ENCODE measurements around the gene STYXL1. TPM values are rescaled to one million over a fixed set of nuclear protein-coding genes. Genes with fewer than 3 reads are reported as not detected.
"Not testable (repeated sequence)": the region's sequence is repeated elsewhere in the genome, so short reads cannot be mapped to it uniquely, and the experiment has no call there.

STYXL1 gene
- total RNA-seq, 1 experiment from 2014 or later: 49.3 TPM

DNA sequence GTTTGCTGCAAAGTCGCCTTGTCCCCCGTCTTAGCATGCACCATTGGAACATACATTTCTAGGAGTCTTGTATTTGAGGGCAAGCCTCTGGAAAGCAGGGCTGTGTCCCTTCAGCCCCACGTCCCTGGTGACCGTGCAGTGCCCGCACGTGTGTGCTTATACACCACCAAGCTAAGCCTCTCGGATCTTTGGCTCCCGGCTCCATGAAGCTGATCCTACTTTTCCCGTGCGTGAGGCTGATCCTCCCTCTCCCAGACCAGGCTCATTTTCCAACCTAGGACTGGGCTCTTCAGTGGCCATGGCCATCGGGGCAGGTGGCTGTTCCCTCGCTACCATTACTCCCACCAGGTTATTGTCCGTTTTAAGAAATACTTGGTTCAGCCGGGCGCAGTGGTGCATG is 14.5 kb upstream of the STYXL1 start:
- BruUV-seq (replicated peaks): no TSS peak
- Mint-ChIP-seq H3K4me1 (ENCODE audit: insufficient read depth, unreplicated experiment) (no peaks in the 10 kb centered on the region), H3K27ac (ENCODE audit: low read depth, unreplicated experiment) (no peak overlapping the region), H3K27me3 (ENCODE audit: insufficient read depth, unreplicated experiment) (no peaks in the 10 kb centered on the region), H3K4me3 (ENCODE audit: unreplicated experiment) (no peak overlapping the region), H3K36me3 (ENCODE audit: insufficient read depth, unreplicated experiment) (peaks cover 97% of the 10 kb centered on the region), H3K9me3 (ENCODE audit: unreplicated experiment) (no peaks in the 10 kb centered on the region)
- DNase-seq (ENCODE audit: unreplicated experiment): no peak
- ChIA-PET CTCF (interaction anchor here (0.5 kb wide), 1 partner anchor 516 kb away, joined by 3 read pairs; no protein-coding TSS in a partner anchor), POLR2A (no interaction called here)
- intact Hi-C loops (cut with micrococcal nuclease): no loop called here
- TF ChIP-seq, protein P1, sequence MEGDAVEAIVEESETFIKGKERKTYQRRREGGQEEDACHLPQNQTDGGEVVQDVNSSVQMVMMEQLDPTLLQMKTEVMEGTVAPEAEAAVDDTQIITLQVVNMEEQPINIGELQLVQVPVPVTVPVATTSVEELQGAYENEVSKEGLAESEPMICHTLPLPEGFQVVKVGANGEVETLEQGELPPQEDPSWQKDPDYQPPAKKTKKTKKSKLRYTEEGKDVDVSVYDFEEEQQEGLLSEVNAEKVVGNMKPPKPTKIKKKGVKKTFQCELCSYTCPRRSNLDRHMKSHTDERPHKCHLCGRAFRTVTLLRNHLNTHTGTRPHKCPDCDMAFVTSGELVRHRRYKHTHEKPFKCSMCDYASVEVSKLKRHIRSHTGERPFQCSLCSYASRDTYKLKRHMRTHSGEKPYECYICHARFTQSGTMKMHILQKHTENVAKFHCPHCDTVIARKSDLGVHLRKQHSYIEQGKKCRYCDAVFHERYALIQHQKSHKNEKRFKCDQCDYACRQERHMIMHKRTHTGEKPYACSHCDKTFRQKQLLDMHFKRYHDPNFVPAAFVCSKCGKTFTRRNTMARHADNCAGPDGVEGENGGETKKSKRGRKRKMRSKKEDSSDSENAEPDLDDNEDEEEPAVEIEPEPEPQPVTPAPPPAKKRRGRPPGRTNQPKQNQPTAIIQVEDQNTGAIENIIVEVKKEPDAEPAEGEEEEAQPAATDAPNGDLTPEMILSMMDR (IDR thresholded peaks at IDR 0.05; ENCODE audit: unreplicated experiment): no peak

DNA sequence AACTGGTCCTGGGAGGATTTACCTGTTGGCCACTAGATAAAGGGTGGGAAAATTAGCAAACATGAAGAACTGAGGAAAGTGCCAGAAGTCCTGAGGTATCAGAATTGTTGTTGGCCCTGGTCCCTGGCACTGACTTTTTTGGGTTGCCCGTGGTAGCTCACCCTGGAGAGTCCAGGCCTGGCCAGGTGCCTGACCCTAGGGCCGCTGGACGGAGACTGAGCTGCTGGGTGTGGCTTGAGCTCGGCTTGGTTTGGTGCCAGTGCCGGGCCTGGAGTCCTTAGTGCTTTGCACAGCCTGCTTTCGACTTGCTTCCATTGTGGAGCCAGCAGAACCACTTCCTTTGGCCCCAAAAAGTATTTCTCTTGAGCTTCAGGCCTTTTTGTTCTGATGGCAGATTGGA is 13.0 kb upstream of the STYXL1 start:
- Mint-ChIP-seq H3K9me3 (ENCODE audit: unreplicated experiment) (no peaks in the 10 kb centered on the region), H3K27ac (ENCODE audit: low read depth, unreplicated experiment) (no peak overlapping the region), H3K27me3 (ENCODE audit: insufficient read depth, unreplicated experiment) (no peaks in the 10 kb centered on the region), H3K4me1 (ENCODE audit: insufficient read depth, unreplicated experiment) (no peaks in the 10 kb centered on the region), H3K4me3 (ENCODE audit: unreplicated experiment) (no peak overlapping the region), H3K36me3 (ENCODE audit: insufficient read depth, unreplicated experiment) (peaks cover 95% of the 10 kb centered on the region)
- TF ChIP-seq, protein P1 (IDR thresholded peaks at IDR 0.05; ENCODE audit: unreplicated experiment): no peak
- DNase-seq (ENCODE audit: unreplicated experiment): no peak
- ChIA-PET POLR2A (interaction anchor here (0.9 kb wide), 1 partner anchor 12 kb away, joined by 5 read pairs; the partner anchor contains the start of gene MDH2), CTCF (interaction anchor here (0.6 to 2.0 kb wide), 3 partner anchors 8 to 40 kb away, joined by 3 to 9 read pairs (median 4); no protein-coding TSS in a partner anchor)
- no TSS peak for BruUV-seq (replicated peaks)
- intact Hi-C loops (cut with micrococcal nuclease): no loop called here

DNA sequence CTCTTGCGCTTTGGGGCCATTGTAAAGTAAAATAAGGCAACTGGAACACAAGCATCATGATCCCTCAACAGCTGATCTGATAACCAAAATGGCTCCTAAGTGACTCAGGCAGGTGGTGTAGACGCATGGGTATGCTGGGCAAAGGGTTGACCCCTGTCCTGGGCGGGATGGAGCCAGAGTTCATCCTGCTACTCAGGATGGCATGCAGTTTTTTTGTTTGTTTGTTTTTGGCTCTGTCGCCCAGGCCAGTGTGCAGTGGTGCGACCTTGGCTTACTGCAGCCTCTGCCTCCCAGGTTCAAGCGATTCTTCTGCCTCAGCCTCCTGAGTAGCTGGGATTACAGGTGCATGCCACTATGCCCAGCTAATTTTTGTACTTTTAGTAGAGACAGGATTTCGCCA is 10.9 kb upstream of the STYXL1 start:
- H3K4me1 Mint-ChIP-seq (ENCODE audit: insufficient read depth, unreplicated experiment); H3K27me3 Mint-ChIP-seq (ENCODE audit: insufficient read depth, unreplicated experiment); POLR2A ChIA-PET; DNase-seq (ENCODE audit: unreplicated experiment); H3K9me3 Mint-ChIP-seq (ENCODE audit: unreplicated experiment); H3K4me3 Mint-ChIP-seq (ENCODE audit: unreplicated experiment); BruUV-seq (replicated peaks); intact Hi-C loops (cut with micrococcal nuclease); H3K27ac Mint-ChIP-seq (ENCODE audit: low read depth, unreplicated experiment): not testable (repeated sequence)
- CTCF ChIA-PET: interaction anchor here (0.6 to 1.5 kb wide), 3 partner anchors 9 to 143 kb away, joined by 3 read pairs; no protein-coding TSS in a partner anchor
- H3K36me3 Mint-ChIP-seq (ENCODE audit: insufficient read depth, unreplicated experiment): peaks cover 88% of the 10 kb centered on the region

DNA sequence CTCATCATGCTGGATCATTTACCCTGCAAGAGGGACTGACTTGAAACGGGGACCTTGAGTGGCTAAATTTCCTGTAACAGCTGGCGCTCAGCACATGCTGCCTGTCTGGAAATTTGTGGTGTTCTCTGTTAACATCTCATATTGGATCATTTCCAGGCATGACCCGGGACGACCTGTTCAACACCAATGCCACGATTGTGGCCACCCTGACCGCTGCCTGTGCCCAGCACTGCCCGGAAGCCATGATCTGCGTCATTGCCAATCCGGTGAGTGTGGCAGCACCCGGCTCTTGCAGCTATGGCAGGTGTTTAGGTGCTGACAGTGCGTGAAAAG is 10.0 kb upstream of the STYXL1 start:
- intact Hi-C loops (cut with micrococcal nuclease): no loop called here
- Mint-ChIP-seq H3K4me3 (ENCODE audit: unreplicated experiment) (no peak overlapping the region), H3K27me3 (ENCODE audit: insufficient read depth, unreplicated experiment) (no peaks in the 10 kb centered on the region), H3K4me1 (ENCODE audit: insufficient read depth, unreplicated experiment) (peaks cover 13% of the 10 kb centered on the region), H3K27ac (ENCODE audit: low read depth, unreplicated experiment) (no peak overlapping the region), H3K9me3 (ENCODE audit: unreplicated experiment) (no peaks in the 10 kb centered on the region), H3K36me3 (ENCODE audit: insufficient read depth, unreplicated experiment) (peaks cover 84% of the 10 kb centered on the region)
- POLR2A ChIA-PET: no interaction called here
- BruUV-seq (replicated peaks): no TSS peak
- CTCF ChIA-PET: interaction anchor here (1.0 kb wide), 1 partner anchor 142 kb away, joined by 3 read pairs; no protein-coding TSS in a partner anchor
- DNase-seq (ENCODE audit: unreplicated experiment): no peak
- TF ChIP-seq, protein P1 (IDR thresholded peaks at IDR 0.05; ENCODE audit: unreplicated experiment): no peak
